ENCODE results near the gene SPANXA1.
"Not testable (repeated sequence)": the region's sequence is repeated elsewhere in the genome, so short reads cannot be mapped to it uniquely, and the experiment has no call there.

Gene SPANXA1

GRCh38 chrX:141584638-141585037 lies at the start of gene SPANXA1:
Gene SPANXA1, minus strand, starts transcription at chrX:141584738. Its CDS starts 60 bp downstream, at chrX:141584678.
- not testable (repeated sequence) for DNase-seq

GRCh38 chrX:141632124-141632523 lies 47.6 kb upstream of the SPANXA1 start:
- no peak for DNase-seq

GRCh38 chrX:141619336-141619735 lies 34.8 kb upstream of the SPANXA1 start:
- no peak for DNase-seq

- DNase-seq: no peak
Observed at GRCh38 chrX:141609111-141609510, 24.6 kb upstream of the SPANXA1 start.

- DNase-seq: not testable (repeated sequence)
Observed at GRCh38 chrX:141589408-141589807, 4.9 kb upstream of the SPANXA1 start, which contains the start of gene SPANXA2. Gene SPANXA2, plus strand, starts transcription at chrX:141589708. Its CDS starts 60 bp downstream, at chrX:141589768.

- DNase-seq: not testable (repeated sequence)
Observed at GRCh38 chrX:141542551-141542950, 42.0 kb downstream of the SPANXA1 start.
